Activated CD4-positive, alpha-beta T cell treated with anti-CD3 and anti-CD28 coated beads, Interleukin-2, amount 10 ng/mL, durations not matched to agents 7 days and 5 days (primary cell): Measurements from ENCODE around the gene PTPRN2. TPM values are rescaled to one million over a fixed set of nuclear protein-coding genes. Genes with fewer than 3 reads are reported as not detected.
"Not testable (repeated sequence)": the region's sequence is repeated elsewhere in the genome, so short reads cannot be mapped to it uniquely, and the experiment has no call there.

Experiments used
- CTCF ChIA-PET: fragments of 350-600 bp; sonication (Branson Sonifier 250); formaldehyde crosslinking; loops from one replicate; lab custom pipeline; 2021; ENCODE audit warnings: antibody characterized with exemption; lab: Charles Lee
- POLR2A ChIA-PET: fragments of 350-600 bp; sonication (Branson Sonifier 250); formaldehyde crosslinking; loops from one replicate; lab custom pipeline; 2021; ENCODE audit warnings: antibody characterized with exemption; lab: Charles Lee
- DNase-seq: peaks from one replicate; pipeline ENCODE4 v3.0.0-alpha.2; 2020
- H3K27ac Mint-ChIP-seq: one replicate; pipeline ENCODE4 v1.8.0; 2021; ENCODE audit warnings: mild to moderate bottlenecking, moderate library complexity, mixed read lengths
- H3K27me3 Mint-ChIP-seq: one replicate; pipeline ENCODE4 v1.8.0; 2021; ENCODE audit warnings: mixed read lengths
- H3K36me3 Mint-ChIP-seq: one replicate; pipeline ENCODE4 v1.8.0; 2021; ENCODE audit warnings: low read depth, mixed read lengths
- H3K4me1 Mint-ChIP-seq: one replicate; pipeline ENCODE4 v1.8.0; 2021; ENCODE audit warnings: mixed read lengths
- H3K4me3 Mint-ChIP-seq: one replicate; pipeline ENCODE4 v1.8.0; 2021; ENCODE audit warnings: mild to moderate bottlenecking, moderate library complexity, mixed read lengths
- H3K9me3 Mint-ChIP-seq: one replicate; pipeline ENCODE4 v1.8.0; 2021; ENCODE audit warnings: mixed read lengths
- total RNA-seq, 2 experiments: library from RNA; stranded (reverse); gene quantifications; one replicate each; pipeline ENCODE4 v1.2.3, GENCODE V29; 2021

PTPRN2 gene
- total RNA-seq, result 1 to 10 TPM; 2.6 to 2.7 TPM

DNA sequence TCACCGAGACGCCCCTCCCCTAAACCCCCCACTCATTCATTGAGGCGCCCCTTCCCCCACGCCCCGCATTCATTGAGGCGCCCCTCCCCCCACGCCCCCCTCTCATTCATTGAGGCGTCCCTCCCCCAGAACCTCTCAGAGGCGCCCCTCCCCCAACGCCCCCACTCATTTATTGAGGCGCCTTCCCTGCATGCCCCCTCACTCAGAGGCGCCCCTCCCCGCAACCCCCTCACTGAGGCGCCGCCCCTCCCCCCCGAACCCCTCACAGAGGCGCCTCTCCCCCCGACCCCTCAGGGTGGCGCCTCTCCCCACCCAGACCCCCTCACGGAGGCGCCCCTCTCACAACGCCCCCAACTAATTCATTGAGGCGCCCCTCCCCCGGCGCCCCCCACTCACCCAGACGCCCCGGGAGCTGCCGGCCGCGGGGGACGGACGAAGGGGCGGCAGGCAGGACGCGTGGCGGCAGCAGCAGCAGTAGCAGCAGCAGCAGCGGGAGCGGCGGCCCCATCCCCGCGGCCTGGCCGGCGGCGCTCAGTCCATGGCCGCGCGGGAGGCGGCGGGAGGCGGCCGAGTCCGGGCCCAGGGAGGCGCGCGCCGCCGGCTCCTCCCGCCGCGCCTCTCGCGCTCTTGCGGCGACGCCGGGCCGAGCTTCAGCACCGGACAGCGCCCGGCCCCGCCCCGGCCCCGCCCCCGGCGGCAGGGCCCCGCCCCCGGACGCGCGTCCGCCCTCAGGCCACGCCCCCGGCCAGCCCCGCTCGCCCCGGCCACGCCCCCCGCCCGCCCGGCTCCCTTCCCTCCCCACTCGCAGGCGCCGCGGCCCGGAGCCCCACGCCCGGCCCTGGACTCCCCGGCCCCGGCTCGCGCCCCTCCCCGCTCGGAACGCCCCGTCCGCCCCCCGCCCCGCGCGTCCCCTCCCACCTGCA is at the start of gene PTPRN2:
Gene PTPRN2 (minus strand): TSS at position 662 of the 923 bp plus-strand sequence.
- H3K9me3 Mint-ChIP-seq, result peaks cover 2% of the 10 kb centered on the region
- H3K4me3 Mint-ChIP-seq, result no peak within 1 kb of the TSS
- peaks cover 45% of the 10 kb centered on the region for H3K27me3 Mint-ChIP-seq
- CTCF ChIA-PET, result no interaction called here
- H3K4me1 Mint-ChIP-seq, result peaks cover 4% of the 10 kb centered on the region
- POLR2A ChIA-PET, result interaction anchor here (0.5 kb wide), 1 partner anchor 170 kb away, joined by 3 read pairs; no protein-coding TSS in a partner anchor
- no peak within 1 kb of the TSS for H3K27ac Mint-ChIP-seq
- H3K36me3 Mint-ChIP-seq, result no peaks in the 10 kb centered on the region
- DNase-seq, result peak; percentile 60

GRCh38 chr7:158633055-158633956 is 45.7 kb upstream of the PTPRN2 start:
- peaks cover 51% of the 10 kb centered on the region for H3K36me3 Mint-ChIP-seq
- H3K27ac Mint-ChIP-seq, result peak overlapping the region; percentile 19

DNA sequence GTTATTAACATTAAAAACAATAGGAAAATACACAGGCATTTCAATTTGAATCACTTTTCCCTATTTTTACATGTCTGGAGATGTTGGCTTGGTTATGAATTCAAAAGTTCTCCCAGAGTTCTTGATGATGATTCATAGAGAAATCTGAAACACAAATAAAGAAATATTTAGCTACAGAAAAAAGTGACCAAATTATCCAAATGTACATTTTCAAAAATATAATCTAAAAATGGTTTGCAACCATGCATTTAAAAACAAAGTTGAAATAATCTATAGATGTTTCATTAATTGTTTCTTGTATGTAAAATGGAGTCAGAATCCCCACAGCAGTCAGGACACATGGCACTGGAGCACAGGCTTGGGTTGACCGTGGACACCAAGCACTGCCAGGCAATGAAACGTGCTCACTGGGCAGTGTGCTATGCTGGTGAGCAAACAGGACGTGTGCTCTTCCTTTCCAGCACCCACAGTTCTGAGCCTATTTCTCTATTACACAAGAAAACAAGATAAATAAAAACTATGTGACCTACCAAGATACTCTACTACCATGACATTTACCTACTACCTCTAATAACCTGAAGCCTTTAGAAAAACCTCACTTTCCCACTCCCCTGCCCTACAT is 44.1 kb upstream of the PTPRN2 start:
- H3K27ac Mint-ChIP-seq, result peak overlapping the region; percentile 71
- no peaks in the 10 kb centered on the region for H3K4me1 Mint-ChIP-seq
- no peaks in the 10 kb centered on the region for H3K27me3 Mint-ChIP-seq
- ChIA-PET POLR2A (no interaction called here), CTCF (interaction anchor here (1.2 kb wide), 1 partner anchor 12 kb away, joined by 3 read pairs; no protein-coding TSS in a partner anchor)
- no peaks in the 10 kb centered on the region for H3K9me3 Mint-ChIP-seq
- peaks cover 51% of the 10 kb centered on the region for H3K36me3 Mint-ChIP-seq
- DNase-seq, result no peak
- H3K4me3 Mint-ChIP-seq, result no peak overlapping the region

More at GRCh38 chr7:158633055-158633956, 45.7 kb upstream of the PTPRN2 start:
- H3K4me1 Mint-ChIP-seq, result no peaks in the 10 kb centered on the region
- no peak for DNase-seq
- ChIA-PET CTCF (no interaction called here), POLR2A (no interaction called here)
- H3K9me3 Mint-ChIP-seq, result no peaks in the 10 kb centered on the region
- no peak overlapping the region for H3K4me3 Mint-ChIP-seq
- H3K27me3 Mint-ChIP-seq, result no peaks in the 10 kb centered on the region

DNA sequence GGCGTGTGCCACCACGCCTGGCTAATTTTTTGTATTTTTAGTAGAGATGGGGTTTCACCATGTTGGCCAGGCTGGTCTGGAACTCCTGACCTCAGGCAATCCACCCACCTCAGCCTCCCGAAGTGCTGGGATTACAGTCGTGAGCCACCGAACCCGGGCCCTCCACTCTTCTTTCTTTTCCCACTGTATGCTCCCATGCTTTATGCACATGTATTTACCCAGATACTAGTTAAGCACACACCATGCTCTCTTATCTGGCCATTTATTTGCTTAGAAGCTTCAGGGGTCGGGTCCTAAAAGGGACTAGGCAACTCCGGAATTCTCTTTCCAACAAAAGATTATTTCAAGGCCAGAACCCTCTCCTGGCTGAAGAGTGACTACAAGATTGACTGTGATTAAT is 38.7 kb upstream of the PTPRN2 start:
- H3K27ac Mint-ChIP-seq, result not testable (repeated sequence)

DNA sequence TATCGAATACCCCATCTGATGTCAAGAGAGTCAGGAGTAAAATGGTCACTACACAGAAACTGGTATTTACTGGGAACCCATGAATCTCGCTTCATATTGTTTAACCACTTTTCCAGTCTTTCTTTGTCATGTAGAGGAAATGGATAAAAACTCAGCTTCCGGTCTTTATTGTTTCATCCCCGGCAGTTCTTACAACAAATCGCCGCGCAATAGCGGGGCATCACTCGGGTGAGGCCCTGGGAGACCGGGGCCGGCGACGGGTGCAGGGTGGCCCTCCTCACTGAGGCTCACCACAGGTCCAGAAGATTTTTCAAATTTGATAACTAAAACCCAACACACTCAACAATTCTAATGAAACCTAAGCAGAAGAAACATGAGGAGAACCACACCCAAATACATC is 35.6 kb upstream of the PTPRN2 start:
- no peak overlapping the region for H3K4me3 Mint-ChIP-seq
- no peaks in the 10 kb centered on the region for H3K9me3 Mint-ChIP-seq
- peaks cover 38% of the 10 kb centered on the region for H3K36me3 Mint-ChIP-seq
- no peak overlapping the region for H3K27ac Mint-ChIP-seq
- no peaks in the 10 kb centered on the region for H3K4me1 Mint-ChIP-seq
- no peaks in the 10 kb centered on the region for H3K27me3 Mint-ChIP-seq
- no peak for DNase-seq
- ChIA-PET POLR2A (no interaction called here), CTCF (interaction anchor here (1.5 kb wide), 1 partner anchor 14 kb away, joined by 3 read pairs; no protein-coding TSS in a partner anchor)

More for the DNA sequence above, 38.7 kb upstream of the PTPRN2 start:
- peaks cover 52% of the 10 kb centered on the region for H3K36me3 Mint-ChIP-seq
- POLR2A ChIA-PET, H3K4me1 Mint-ChIP-seq, H3K4me3 Mint-ChIP-seq, DNase-seq, H3K9me3 Mint-ChIP-seq, H3K27me3 Mint-ChIP-seq: not testable (repeated sequence)
- CTCF ChIA-PET, result interaction anchor here (1.5 to 1.7 kb wide), 2 partner anchors 11 to 30 kb away, joined by 4 read pairs; no protein-coding TSS in a partner anchor

- no peaks in the 10 kb centered on the region for H3K9me3 Mint-ChIP-seq
- H3K27me3 Mint-ChIP-seq, result no peaks in the 10 kb centered on the region
- no peak overlapping the region for H3K27ac Mint-ChIP-seq
- no peak overlapping the region for H3K4me3 Mint-ChIP-seq
- ChIA-PET CTCF (interaction anchor here (1.0 kb wide), 1 partner anchor 29 kb away, joined by 3 read pairs; no protein-coding TSS in a partner anchor), POLR2A (no interaction called here)
- peaks cover 2% of the 10 kb centered on the region for H3K4me1 Mint-ChIP-seq
- DNase-seq, result no peak
- peaks cover 36% of the 10 kb centered on the region for H3K36me3 Mint-ChIP-seq
These were observed 33.3 kb upstream of the PTPRN2 start for GRCh38 chr7:158620839-158621441.

- Mint-ChIP-seq H3K4me3 (no peak overlapping the region), H3K9me3 (no peaks in the 10 kb centered on the region), H3K27me3 (no peaks in the 10 kb centered on the region), H3K27ac (no peak overlapping the region), H3K36me3 (peaks cover 38% of the 10 kb centered on the region), H3K4me1 (peaks cover 2% of the 10 kb centered on the region)
- ChIA-PET CTCF (interaction anchor here (0.6 to 1.0 kb wide), 2 partner anchors 16 to 29 kb away, joined by 3 to 4 read pairs; no protein-coding TSS in a partner anchor), POLR2A (no interaction called here)
- no peak for DNase-seq
These were observed 32.8 kb upstream of the PTPRN2 start for GRCh38 chr7:158620418-158620817.

DNA sequence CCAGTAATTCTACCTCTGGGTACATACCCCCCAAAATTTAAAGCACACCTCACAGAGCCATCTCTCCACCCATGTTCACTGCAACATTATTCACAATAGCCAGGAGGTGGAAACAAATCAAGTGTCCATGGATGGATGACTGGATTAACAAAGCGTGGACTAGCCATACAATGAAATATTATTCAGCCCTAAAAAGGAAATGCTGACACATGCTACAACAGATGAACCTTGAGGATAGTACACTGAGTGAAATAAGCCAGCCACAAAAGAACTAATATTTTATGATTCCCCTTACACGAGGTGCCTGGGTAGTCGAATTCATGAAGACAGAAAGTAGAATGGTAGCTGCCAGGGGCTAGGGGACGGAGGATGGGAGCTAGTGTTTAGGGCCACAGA is 31.1 kb upstream of the PTPRN2 start:
- peak overlapping the region; percentile 51 for H3K27ac Mint-ChIP-seq
- ChIA-PET CTCF (interaction anchor here (1.4 kb wide), 1 partner anchor 12 kb away, joined by 3 read pairs; no protein-coding TSS in a partner anchor), POLR2A (no interaction called here)
- no peak overlapping the region for H3K4me3 Mint-ChIP-seq
- no peaks in the 10 kb centered on the region for H3K27me3 Mint-ChIP-seq
- no peak for DNase-seq
- H3K4me1 Mint-ChIP-seq, result peaks cover 2% of the 10 kb centered on the region
- H3K36me3 Mint-ChIP-seq, result peaks cover 38% of the 10 kb centered on the region
- H3K9me3 Mint-ChIP-seq, result no peaks in the 10 kb centered on the region

- H3K27ac Mint-ChIP-seq, result no peak overlapping the region
- H3K4me1 Mint-ChIP-seq, result peaks cover 9% of the 10 kb centered on the region
- no peak for DNase-seq
- no peaks in the 10 kb centered on the region for H3K9me3 Mint-ChIP-seq
- H3K27me3 Mint-ChIP-seq, result no peaks in the 10 kb centered on the region
- CTCF ChIA-PET, result interaction anchor here (0.6 kb wide), 1 partner anchor 349 kb away, joined by 3 read pairs; no protein-coding TSS in a partner anchor
- H3K4me3 Mint-ChIP-seq, result no peak overlapping the region
- H3K36me3 Mint-ChIP-seq, result peaks cover 35% of the 10 kb centered on the region
- POLR2A ChIA-PET, result no interaction called here
These were observed 30.1 kb upstream of the PTPRN2 start for GRCh38 chr7:158617737-158618128.

DNA sequence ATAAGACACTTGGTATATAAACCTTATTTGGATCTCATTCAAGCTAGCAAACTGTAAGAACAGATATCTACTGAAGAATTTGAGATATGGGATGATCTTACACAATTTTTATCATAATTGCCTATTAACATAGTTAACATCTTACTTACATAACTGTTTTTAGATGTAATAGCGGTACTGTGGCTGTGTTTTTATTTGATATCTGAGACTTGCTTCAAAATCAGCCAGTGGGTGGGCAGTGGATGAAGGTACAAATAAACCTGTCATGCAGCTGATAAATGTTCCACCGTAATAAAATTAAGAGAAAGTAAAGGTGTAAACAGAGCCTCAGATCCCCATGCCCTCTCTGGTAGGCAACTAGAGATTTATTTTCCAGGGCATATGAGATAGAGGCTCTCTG is 28.4 kb upstream of the PTPRN2 start:
- Mint-ChIP-seq H3K4me1 (peaks cover 20% of the 10 kb centered on the region), H3K27me3 (no peaks in the 10 kb centered on the region), H3K36me3 (peaks cover 38% of the 10 kb centered on the region), H3K9me3 (no peaks in the 10 kb centered on the region), H3K4me3 (no peak overlapping the region), H3K27ac (no peak overlapping the region)
- ChIA-PET CTCF (no interaction called here), POLR2A (no interaction called here)
- DNase-seq, result no peak

- Mint-ChIP-seq H3K4me1 (peaks cover 20% of the 10 kb centered on the region), H3K36me3 (peaks cover 38% of the 10 kb centered on the region), H3K27ac (no peak overlapping the region), H3K4me3 (no peak overlapping the region), H3K27me3 (no peaks in the 10 kb centered on the region), H3K9me3 (no peaks in the 10 kb centered on the region)
- POLR2A ChIA-PET, result no interaction called here
- no peak for DNase-seq
- CTCF ChIA-PET, result interaction anchor here (1.2 kb wide), 2 partner anchors 12 to 28 kb away, joined by 3 to 4 read pairs; no protein-coding TSS in a partner anchor
These were observed 27.1 kb upstream of the PTPRN2 start for GRCh38 chr7:158614700-158615099.

- ChIA-PET CTCF (no interaction called here), POLR2A (no interaction called here)
- Mint-ChIP-seq H3K4me1 (peaks cover 20% of the 10 kb centered on the region), H3K36me3 (peaks cover 34% of the 10 kb centered on the region), H3K9me3 (no peaks in the 10 kb centered on the region), H3K27me3 (no peaks in the 10 kb centered on the region), H3K4me3 (no peak overlapping the region), H3K27ac (no peak overlapping the region)
- no peak for DNase-seq
These were observed 25.9 kb upstream of the PTPRN2 start for GRCh38 chr7:158613481-158613880.
